ENCODE results near the gene SCAF11. TPM values are rescaled to one million over a fixed set of nuclear protein-coding genes. Genes with fewer than 3 reads are reported as not detected.

Gene SCAF11
- total and polyA plus RNA-seq, 10 of the 15 experiments (the other 5 are each of a cell fraction or from before 2014, with no cell fraction given): 42.0 to 153 (median 100) TPM

DNA sequence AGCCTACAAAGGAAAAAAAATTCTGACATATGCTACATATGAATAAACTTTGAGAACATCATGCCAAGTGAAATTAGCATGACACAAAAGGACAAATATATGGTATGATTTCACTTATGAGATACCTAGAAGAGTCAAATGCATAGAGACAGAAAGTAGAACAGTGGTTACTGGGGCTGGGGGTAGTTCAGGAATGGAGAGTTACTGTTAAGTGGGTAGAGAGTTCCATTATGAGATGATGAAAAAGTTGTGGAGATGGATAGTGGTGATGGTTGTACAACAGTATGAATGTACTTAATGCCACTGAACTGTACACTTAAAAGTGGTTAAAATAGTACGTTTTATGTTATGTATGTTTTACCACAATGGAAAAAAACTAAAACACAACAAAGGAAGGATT, 92.3 kb downstream of the SCAF11 start:
- intact Hi-C loops (cut with micrococcal nuclease; ENCODE audit: unreplicated experiment): no loop called here
- SMC1A ChIA-PET (ENCODE audit: uncharacterized antibody, unreplicated experiment): no interaction called here
- no peak overlapping the region for H3K4me2 ChIP-seq (ENCODE audit: control insufficient read depth, insufficient read depth)
- BruUV-seq (replicated peaks): no TSS peak
- H3K4me3 ChIP-seq: no peak overlapping the region
- RAD21 ChIA-PET (ENCODE audit: unreplicated experiment): no interaction called here
- no peak overlapping the region for H3K27ac ChIP-seq (ENCODE audit: control insufficient read depth, insufficient read depth)
- POLR2A ChIA-PET: no interaction called here
- H3K4me1 ChIP-seq (ENCODE audit: control insufficient read depth, insufficient read depth, low read length): no peaks in the 10 kb centered on the region
- in situ Hi-C loops (cut with MboI): no loop called here
- H4K20me1 ChIP-seq (ENCODE audit: control insufficient read depth, insufficient read depth): no peaks in the 10 kb centered on the region
- H3K79me2 ChIP-seq (ENCODE audit: control insufficient read depth, insufficient read depth, low read length): no peaks in the 10 kb centered on the region
- peaks cover 2 to 13% of the 10 kb centered on the region in 2 experiments for H3K36me3 ChIP-seq (ENCODE audit: control insufficient read depth in 2 of 2, insufficient read depth in 2 of 2, low read length in 1 of 2)
- H3K27me3 ChIP-seq (replicated peaks in 1 of 2; ENCODE audit: control insufficient read depth in 2 of 2, insufficient read depth in 2 of 2, low read length in 1 of 2): no peaks in the 10 kb centered on the region
- WGBS (ENCODE audit: insufficient coverage, insufficient replicate concordance, low lambda C conversion rate, missing lambda C conversion rate): 96% methylated on average over 1 of the region's 1 CpG
- H3K9ac ChIP-seq (ENCODE audit: control insufficient read depth, insufficient read depth, low read length): no peak overlapping the region
- no peak for DNase-seq (ENCODE audit: low read depth, low spot score)
- H3K9me3 ChIP-seq (replicated peaks; ENCODE audit: control insufficient read depth, insufficient read depth, low read length): no peaks in the 10 kb centered on the region
- CTCF ChIA-PET: no interaction called here
- H2AFZ ChIP-seq (ENCODE audit: control insufficient read depth, low read depth, low read length): no peak overlapping the region
- ATAC-seq: no peak
- no peak for FAIRE-seq
- no peak for TF ChIP-seq IKZF1 (conservative IDR thresholded peaks at IDR 0.05)
- no peak for TF ChIP-seq FOXK2 (IDR thresholded peaks at IDR 0.05)
- no peak for TF ChIP-seq MEF2A (IDR thresholded peaks at IDR 0.05; ENCODE audit: insufficient read depth, low read depth, low read length)
- TF ChIP-seq, protein P1, sequence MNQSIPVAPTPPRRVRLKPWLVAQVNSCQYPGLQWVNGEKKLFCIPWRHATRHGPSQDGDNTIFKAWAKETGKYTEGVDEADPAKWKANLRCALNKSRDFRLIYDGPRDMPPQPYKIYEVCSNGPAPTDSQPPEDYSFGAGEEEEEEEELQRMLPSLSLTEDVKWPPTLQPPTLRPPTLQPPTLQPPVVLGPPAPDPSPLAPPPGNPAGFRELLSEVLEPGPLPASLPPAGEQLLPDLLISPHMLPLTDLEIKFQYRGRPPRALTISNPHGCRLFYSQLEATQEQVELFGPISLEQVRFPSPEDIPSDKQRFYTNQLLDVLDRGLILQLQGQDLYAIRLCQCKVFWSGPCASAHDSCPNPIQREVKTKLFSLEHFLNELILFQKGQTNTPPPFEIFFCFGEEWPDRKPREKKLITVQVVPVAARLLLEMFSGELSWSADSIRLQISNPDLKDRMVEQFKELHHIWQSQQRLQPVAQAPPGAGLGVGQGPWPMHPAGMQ (IDR thresholded peaks at IDR 0.05; ENCODE audit: borderline replicate concordance): no peak
- TF ChIP-seq REST (IDR thresholded peaks at IDR 0.05; ENCODE audit: low read depth, low read length): no peak
- no peak for TF ChIP-seq MYC (IDR thresholded peaks at IDR 0.05; ENCODE audit: insufficient read depth, insufficient read length, insufficient replicate concordance, low read length, severe bottlenecking)
- TF ChIP-seq ASH2L (IDR thresholded peaks at IDR 0.05; ENCODE audit: borderline replicate concordance, low read depth): no peak
- no peak for TF ChIP-seq STAT1 (conservative IDR thresholded peaks at IDR 0.05)
- no peak for TF ChIP-seq ZNF384 (IDR thresholded peaks at IDR 0.05; ENCODE audit: borderline replicate concordance, low read depth, low read length)
- TF ChIP-seq SREBF2 (IDR thresholded peaks at IDR 0.05; ENCODE audit: low read length): no peak
- TF ChIP-seq, protein P2, sequence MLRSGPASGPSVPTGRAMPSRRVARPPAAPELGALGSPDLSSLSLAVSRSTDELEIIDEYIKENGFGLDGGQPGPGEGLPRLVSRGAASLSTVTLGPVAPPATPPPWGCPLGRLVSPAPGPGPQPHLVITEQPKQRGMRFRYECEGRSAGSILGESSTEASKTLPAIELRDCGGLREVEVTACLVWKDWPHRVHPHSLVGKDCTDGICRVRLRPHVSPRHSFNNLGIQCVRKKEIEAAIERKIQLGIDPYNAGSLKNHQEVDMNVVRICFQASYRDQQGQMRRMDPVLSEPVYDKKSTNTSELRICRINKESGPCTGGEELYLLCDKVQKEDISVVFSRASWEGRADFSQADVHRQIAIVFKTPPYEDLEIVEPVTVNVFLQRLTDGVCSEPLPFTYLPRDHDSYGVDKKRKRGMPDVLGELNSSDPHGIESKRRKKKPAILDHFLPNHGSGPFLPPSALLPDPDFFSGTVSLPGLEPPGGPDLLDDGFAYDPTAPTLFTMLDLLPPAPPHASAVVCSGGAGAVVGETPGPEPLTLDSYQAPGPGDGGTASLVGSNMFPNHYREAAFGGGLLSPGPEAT (IDR thresholded peaks at IDR 0.05; ENCODE audit: low read depth): no peak
- TF ChIP-seq POLR2AphosphoS5 (IDR thresholded peaks at IDR 0.05; ENCODE audit: low read length): no peak
- no peak for TF ChIP-seq SMAD1 (IDR thresholded peaks at IDR 0.05; ENCODE audit: low read depth, partially characterized antibody)
- TF ChIP-seq, protein P3, sequence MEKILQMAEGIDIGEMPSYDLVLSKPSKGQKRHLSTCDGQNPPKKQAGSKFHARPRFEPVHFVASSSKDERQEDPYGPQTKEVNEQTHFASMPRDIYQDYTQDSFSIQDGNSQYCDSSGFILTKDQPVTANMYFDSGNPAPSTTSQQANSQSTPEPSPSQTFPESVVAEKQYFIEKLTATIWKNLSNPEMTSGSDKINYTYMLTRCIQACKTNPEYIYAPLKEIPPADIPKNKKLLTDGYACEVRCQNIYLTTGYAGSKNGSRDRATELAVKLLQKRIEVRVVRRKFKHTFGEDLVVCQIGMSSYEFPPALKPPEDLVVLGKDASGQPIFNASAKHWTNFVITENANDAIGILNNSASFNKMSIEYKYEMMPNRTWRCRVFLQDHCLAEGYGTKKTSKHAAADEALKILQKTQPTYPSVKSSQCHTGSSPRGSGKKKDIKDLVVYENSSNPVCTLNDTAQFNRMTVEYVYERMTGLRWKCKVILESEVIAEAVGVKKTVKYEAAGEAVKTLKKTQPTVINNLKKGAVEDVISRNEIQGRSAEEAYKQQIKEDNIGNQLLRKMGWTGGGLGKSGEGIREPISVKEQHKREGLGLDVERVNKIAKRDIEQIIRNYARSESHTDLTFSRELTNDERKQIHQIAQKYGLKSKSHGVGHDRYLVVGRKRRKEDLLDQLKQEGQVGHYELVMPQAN (conservative IDR thresholded peaks at IDR 0.05): no peak
- TF ChIP-seq YY1 (IDR thresholded peaks at IDR 0.05; ENCODE audit: low read depth, low read length): no peak
